AG04449 (cell line): ENCODE results near the gene LRFN2.

Experiments
- CTCF ChIA-PET: fragments of 350-600 bp; formaldehyde crosslinking; extraction: SDS; loops from one replicate; lab custom pipeline; 2021; ENCODE audit warnings: antibody characterized with exemption; lab: Yijun Ruan, JAX
- POLR2A ChIA-PET: fragments of 400-600, 350-600 bp; formaldehyde crosslinking; extraction: SDS; loops from one replicate; lab custom pipeline; 2020; ENCODE audit warnings: antibody characterized with exemption, inconsistent platforms; lab: Yijun Ruan, JAX
- DNase-seq: peaks from one replicate; pipeline ENCODE4 v3.0.0-alpha.2; 2010; ENCODE audit warnings: low read depth, low spot score
- H3K4me3 ChIP-seq: 2 replicates; pipeline ENCODE4 v1.5.1; 2011; ENCODE audit warnings: low read depth, mild to moderate bottlenecking, control low read depth, low read length
- TF ChIP-seq, protein P1 (sequence below): IDR thresholded peaks from one replicate; pipeline ENCODE4 v1.5.1; 2011; ENCODE audit warnings: mild to moderate bottlenecking, moderate library complexity, low read length, control low read depth, inconsistent platforms; ENCODE audit not compliant: insufficient read depth; ENCODE audit errors: missing control alignments

Gene LRFN2

DNA sequence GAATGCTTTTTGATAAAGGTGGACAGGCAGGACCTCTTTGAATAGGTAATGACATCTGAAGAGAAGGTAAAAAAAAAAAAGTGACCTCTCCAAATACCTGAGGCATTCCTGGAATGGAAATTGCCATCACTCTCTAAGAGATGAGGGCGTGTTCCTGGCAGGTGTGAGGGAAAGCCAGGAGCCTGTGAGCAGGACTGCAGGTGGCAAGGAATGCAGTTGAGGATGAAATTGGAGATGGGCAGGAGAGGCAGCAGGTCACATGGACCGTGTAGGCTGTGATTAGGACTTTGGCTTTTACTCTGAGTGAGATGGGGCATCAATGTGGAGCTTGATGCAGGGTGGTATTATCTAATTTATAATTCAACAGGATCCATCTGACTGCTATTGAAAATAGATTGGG, 227.4 kb downstream of the LRFN2 start:
- TF ChIP-seq, protein P1, sequence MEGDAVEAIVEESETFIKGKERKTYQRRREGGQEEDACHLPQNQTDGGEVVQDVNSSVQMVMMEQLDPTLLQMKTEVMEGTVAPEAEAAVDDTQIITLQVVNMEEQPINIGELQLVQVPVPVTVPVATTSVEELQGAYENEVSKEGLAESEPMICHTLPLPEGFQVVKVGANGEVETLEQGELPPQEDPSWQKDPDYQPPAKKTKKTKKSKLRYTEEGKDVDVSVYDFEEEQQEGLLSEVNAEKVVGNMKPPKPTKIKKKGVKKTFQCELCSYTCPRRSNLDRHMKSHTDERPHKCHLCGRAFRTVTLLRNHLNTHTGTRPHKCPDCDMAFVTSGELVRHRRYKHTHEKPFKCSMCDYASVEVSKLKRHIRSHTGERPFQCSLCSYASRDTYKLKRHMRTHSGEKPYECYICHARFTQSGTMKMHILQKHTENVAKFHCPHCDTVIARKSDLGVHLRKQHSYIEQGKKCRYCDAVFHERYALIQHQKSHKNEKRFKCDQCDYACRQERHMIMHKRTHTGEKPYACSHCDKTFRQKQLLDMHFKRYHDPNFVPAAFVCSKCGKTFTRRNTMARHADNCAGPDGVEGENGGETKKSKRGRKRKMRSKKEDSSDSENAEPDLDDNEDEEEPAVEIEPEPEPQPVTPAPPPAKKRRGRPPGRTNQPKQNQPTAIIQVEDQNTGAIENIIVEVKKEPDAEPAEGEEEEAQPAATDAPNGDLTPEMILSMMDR, result no peak
- ChIA-PET CTCF (no interaction called here), POLR2A (no interaction called here)
- no peak overlapping the region for H3K4me3 ChIP-seq
- DNase-seq, result no peak

DNA sequence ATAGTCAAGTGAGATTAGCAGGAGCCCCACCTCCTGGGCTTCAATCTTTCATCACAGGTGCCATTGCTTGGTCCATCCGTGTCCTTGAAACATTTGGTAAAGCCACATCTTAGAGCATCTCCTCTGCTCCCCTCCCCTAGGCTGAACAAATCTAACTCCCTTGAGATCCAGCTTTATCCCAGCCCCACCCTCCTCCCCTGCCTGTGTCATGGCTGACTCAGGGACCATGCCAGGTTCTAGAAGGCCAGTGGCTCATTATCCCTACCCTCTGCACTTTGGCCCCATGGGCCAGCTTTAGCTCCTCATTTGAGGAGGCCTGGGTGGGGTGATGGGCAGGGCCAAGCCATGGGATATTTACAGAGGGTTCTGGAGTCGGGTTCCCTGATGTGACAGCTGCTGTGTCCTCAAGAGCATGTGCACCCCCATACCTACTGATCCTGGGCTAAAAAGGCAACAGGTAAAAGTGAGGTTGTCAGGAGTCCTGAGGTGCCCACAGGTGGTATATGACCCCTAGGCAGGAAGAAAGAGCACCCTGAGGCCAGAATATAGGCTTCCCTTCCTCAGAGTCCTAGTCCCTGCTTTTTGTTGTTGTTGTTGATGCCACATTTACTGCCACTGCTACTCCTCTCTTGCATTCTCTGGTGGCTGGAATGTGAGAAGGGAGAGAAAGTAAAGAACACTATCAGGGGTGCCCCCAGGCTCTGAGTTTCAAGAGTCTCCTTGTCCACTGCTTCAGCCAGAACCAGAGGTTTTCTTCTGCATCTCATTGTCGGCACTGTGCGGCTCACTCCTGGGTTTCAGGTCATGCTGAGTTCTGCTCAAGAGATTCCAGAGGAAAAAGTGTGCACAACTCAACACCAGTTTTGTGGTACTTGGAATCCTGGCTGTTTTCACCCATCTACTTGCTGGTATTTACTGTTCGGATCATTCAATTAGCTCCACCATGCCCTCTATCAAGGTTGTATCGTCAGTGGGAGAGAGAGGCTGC, 228.4 kb downstream of the LRFN2 start:
- CTCF ChIA-PET, result no interaction called here
- DNase-seq, result no peak
- POLR2A ChIA-PET, result no interaction called here
- H3K4me3 ChIP-seq, result no peak overlapping the region
- TF ChIP-seq, protein P1, result no peak

DNA sequence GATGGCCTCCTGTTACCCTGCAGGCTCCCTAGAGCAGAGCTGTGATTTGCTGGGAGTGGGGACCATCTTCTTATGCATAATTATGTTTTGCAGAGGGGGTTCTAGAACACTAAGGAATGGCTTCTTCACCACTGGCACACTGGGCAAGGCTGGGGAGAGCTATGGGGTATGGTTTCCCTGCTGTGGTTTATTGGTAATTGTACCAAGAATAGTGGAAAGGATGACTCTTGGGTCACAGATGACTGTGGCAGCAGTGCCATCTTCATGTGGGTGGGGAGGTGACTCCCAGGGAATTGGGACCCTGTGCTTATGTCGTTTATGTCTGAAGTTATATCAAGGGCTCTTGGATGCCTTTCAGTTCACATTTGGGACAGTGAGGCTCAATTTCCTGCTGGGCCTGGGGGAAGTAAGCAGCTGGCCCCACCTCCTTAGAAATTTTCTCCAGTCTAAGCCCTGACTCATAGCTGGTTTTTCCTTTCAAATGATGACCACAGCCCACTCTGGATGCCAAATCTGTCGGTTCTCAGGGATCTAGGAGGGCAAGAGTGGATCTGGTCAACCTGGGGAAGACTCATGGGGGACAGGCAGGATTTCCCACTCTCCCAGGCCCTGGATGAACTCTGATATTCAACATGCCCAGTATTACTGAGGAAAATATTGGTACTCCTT, 230.8 kb downstream of the LRFN2 start:
- CTCF ChIA-PET, result no interaction called here
- DNase-seq, result no peak
- no peak overlapping the region for H3K4me3 ChIP-seq
- POLR2A ChIA-PET, result no interaction called here
- TF ChIP-seq, protein P1, result no peak

DNA sequence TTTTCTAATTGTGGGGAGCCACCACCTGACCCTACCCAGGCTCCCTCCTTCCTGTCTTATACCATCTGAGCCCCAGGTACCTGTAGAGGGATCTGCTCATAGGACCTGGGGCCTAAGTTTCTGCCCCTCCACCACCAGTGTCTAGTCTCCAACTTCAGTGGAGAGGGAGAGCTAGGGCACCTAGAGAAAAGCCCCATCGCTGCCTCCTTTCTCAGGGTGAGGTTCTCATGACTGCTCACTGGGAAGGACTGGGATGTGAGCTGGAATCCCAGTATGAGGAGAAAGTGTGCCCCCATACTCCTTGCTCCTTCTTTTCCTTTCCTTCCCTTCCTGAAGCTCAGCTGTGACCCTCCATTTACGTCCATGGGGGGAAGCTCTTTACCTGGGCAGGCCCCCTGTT, 231.6 kb downstream of the LRFN2 start:
- ChIA-PET POLR2A (no interaction called here), CTCF (no interaction called here)
- TF ChIP-seq, protein P1, result no peak
- no peak overlapping the region for H3K4me3 ChIP-seq
- DNase-seq, result no peak

DNA sequence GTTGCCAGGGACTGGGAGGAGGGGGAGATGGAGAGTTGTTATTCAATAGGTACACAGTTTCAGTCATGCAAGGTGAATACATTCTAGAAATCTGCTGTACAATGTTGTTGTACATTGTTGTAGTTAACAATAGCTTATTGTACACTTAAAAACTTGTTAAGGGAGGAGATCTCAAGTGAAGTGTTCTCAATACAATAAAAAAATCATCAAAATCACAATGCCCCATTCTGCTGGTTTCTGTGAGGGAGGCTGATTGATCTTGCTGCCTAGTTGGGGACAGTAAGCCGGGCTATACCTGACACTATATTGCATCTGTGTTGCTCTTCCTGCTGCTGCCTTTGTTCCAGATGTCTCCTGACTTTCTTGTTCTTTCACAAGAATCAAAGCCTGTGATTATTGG, 232.1 kb downstream of the LRFN2 start:
- DNase-seq, result no peak
- ChIA-PET POLR2A (no interaction called here), CTCF (no interaction called here)
- TF ChIP-seq, protein P1, result no peak
- H3K4me3 ChIP-seq, result no peak overlapping the region

DNA sequence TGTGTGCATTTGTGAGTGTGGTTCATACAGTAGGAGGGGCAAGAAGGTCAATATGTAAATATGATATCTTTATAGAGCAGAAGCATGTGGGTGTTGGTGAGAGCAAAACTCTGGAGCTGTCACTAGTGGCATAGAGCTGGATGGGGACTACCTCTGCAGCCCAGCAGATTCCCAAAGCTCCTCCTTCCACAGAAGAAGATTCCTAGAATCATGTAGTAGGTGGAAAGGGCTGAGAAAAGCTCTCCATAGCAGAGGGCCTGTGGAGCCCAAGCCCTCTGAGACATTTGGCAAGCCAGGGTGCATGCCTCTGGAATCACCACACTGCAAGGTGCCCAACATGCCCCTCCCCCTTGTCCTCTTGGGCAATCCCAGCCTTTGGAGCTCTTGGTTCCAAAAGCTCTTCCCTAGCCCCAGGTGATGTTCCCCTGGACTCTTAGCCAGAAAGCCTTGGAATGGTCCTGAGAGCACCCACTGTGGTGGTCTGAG, 233.2 kb downstream of the LRFN2 start:
- POLR2A ChIA-PET, result no interaction called here
- CTCF ChIA-PET, result no interaction called here
- TF ChIP-seq, protein P1, result no peak
- no peak for DNase-seq
- no peak overlapping the region for H3K4me3 ChIP-seq
